Measurements from ENCODE around the gene AUTS2. TPM values are rescaled to one million over a fixed set of nuclear protein-coding genes. Genes with fewer than 3 reads are reported as not detected.

AUTS2 gene
- polyA plus RNA-seq, 3 donors, result 0.08 to 0.35 TPM; not detected in 1

DNA sequence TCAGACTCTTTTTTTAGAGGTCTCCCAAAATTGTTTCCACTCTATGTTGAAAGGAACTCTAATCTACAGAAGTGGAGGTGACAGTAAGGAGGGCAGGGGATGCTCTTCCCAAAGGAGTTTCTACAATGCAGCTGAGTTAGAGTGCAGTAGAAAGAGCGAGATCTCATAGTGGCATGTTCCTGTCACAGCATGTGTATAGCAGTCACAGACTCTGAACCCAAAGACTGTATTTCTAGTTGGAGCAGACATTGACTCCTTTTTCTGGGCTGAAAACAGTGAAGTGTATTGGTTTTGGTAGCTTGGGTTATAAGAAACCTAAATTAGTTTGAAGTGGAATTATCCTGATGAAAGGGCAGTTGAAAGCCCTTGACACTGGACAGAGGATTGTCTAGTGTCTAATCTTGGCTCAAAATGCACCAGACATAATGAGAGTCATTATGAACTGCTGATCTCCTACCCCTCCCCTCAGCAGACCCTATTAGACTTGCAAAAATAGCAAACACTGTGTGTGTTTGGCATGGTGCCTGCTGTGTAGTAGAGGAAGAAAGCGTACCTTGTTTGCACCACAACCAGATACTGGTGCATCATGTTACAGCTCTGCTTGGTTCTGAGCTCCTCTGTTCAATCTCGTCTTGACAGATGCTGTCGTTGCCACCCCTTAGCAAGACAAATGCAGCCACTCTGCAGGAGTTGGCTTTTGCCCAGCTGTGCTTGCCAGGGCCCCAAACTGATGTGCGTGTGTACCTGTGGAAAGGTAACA, 336.0 kb downstream of the AUTS2 start:
- intact Hi-C loops (cut with micrococcal nuclease), result loop anchor here in 1 of 2 donors (10.0 kb wide), 1 partner anchor 1760 kb away; no protein-coding TSS in a partner anchor
- H3K36me3 Mint-ChIP-seq, result no peaks in the 10 kb centered on the region
- no peaks in the 10 kb centered on the region for H3K9me3 ChIP-seq (replicated peaks in 1 of 2; ENCODE audit: control insufficient read depth in 1 of 2, insufficient read depth in 1 of 2, low read length in 2 of 2)
- no peak overlapping the region for H3K4me2 ChIP-seq (replicated peaks; ENCODE audit: extremely low read depth, low read length, poor library complexity, severe bottlenecking)
- no peaks in the 10 kb centered on the region for H3K27me3 ChIP-seq (ENCODE audit: control insufficient read depth in 2 of 2, insufficient read depth in 2 of 2, low read length in 2 of 2)
- no peak overlapping the region for H3K27ac ChIP-seq (ENCODE audit: low read depth in 1 of 2, low read length in 2 of 2)
- H3K4me1 Mint-ChIP-seq, result no peaks in the 10 kb centered on the region
- TF ChIP-seq, protein P1, sequence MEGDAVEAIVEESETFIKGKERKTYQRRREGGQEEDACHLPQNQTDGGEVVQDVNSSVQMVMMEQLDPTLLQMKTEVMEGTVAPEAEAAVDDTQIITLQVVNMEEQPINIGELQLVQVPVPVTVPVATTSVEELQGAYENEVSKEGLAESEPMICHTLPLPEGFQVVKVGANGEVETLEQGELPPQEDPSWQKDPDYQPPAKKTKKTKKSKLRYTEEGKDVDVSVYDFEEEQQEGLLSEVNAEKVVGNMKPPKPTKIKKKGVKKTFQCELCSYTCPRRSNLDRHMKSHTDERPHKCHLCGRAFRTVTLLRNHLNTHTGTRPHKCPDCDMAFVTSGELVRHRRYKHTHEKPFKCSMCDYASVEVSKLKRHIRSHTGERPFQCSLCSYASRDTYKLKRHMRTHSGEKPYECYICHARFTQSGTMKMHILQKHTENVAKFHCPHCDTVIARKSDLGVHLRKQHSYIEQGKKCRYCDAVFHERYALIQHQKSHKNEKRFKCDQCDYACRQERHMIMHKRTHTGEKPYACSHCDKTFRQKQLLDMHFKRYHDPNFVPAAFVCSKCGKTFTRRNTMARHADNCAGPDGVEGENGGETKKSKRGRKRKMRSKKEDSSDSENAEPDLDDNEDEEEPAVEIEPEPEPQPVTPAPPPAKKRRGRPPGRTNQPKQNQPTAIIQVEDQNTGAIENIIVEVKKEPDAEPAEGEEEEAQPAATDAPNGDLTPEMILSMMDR (IDR thresholded peaks at IDR 0.05), result no peak
- no peak for DNase-seq
- H4K20me1 ChIP-seq (ENCODE audit: insufficient read depth, low read length), result no peaks in the 10 kb centered on the region
- no peak overlapping the region for H2AFZ ChIP-seq (ENCODE audit: insufficient read depth, low read depth, low read length, poor library complexity, severe bottlenecking)
- H3K79me2 ChIP-seq (ENCODE audit: insufficient read depth, low read length), result no peaks in the 10 kb centered on the region
- no peaks in the 10 kb centered on the region for H3K36me3 ChIP-seq (replicated peaks in 1 of 2; ENCODE audit: control insufficient read depth in 1 of 2, insufficient read depth in 2 of 2, low read length in 2 of 2)
- no peak overlapping the region for H3K27ac Mint-ChIP-seq
- H3K4me1 ChIP-seq (ENCODE audit: control insufficient read depth in 1 of 2, insufficient read depth in 2 of 2, low read length in 2 of 2), result no peaks in the 10 kb centered on the region
- peaks cover 0 to 2% (median 0%) of the 10 kb centered on the region in 7 donors for H3K9me3 Mint-ChIP-seq
- 94% methylated on average over 4 of the region's 5 CpGs for WGBS (ENCODE audit: insufficient coverage)
- H3K4me3 ChIP-seq (replicated peaks in 1 of 3; ENCODE audit: low read depth in 2 of 3, low read length in 3 of 3), result no peak overlapping the region
- no peak overlapping the region for H3K9ac ChIP-seq (ENCODE audit: insufficient read depth, low read length, poor library complexity, severe bottlenecking)
- peaks cover 0 to 1% (median 0%) of the 10 kb centered on the region in 3 donors for H3K27me3 Mint-ChIP-seq (ENCODE audit: low read depth in 3 of 3)
- H3K4me3 Mint-ChIP-seq, result no peak overlapping the region

DNA sequence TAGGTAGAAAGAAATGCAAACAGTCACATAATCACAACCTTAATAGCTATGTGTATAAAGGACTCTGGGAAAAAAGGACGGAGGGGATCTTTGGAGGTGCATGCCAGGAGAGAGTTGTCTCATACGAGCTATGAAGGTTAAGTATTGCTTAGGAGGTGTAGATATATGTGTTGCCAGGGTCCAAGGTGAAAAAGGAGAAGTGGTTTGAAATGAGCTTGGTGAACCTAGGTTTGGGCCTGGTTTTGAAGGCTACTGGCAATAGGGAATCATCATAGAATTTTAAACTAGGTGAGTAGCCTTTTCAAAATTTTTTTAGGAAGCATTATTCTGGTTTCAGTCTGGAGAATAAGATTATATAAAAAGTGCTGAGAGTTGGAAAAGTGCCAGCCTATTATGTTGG, 336.8 kb downstream of the AUTS2 start:
- intact Hi-C loops (cut with micrococcal nuclease), result loop anchor here in 1 of 2 donors (10.0 kb wide), 1 partner anchor 1760 kb away; no protein-coding TSS in a partner anchor
- no peak overlapping the region for H3K4me3 Mint-ChIP-seq

More for the DNA sequence above, 336.8 kb downstream of the AUTS2 start:
- H3K27me3 ChIP-seq (ENCODE audit: control insufficient read depth in 2 of 2, insufficient read depth in 2 of 2, low read length in 2 of 2), result no peaks in the 10 kb centered on the region
- 57% methylated on average over 2 of the region's 2 CpGs for WGBS (ENCODE audit: insufficient coverage)
- peaks cover 0 to 1% (median 0%) of the 10 kb centered on the region in 3 donors for H3K27me3 Mint-ChIP-seq (ENCODE audit: low read depth in 3 of 3)
- H4K20me1 ChIP-seq (ENCODE audit: insufficient read depth, low read length), result no peaks in the 10 kb centered on the region
- H3K36me3 Mint-ChIP-seq, result no peaks in the 10 kb centered on the region
- no peaks in the 10 kb centered on the region for H3K79me2 ChIP-seq (ENCODE audit: insufficient read depth, low read length)
- no peak overlapping the region for H3K27ac Mint-ChIP-seq
- peaks cover 0 to 2% (median 0%) of the 10 kb centered on the region in 7 donors for H3K9me3 Mint-ChIP-seq
- no peaks in the 10 kb centered on the region for H3K36me3 ChIP-seq (replicated peaks in 1 of 2; ENCODE audit: control insufficient read depth in 1 of 2, insufficient read depth in 2 of 2, low read length in 2 of 2)
- H3K4me2 ChIP-seq (replicated peaks; ENCODE audit: extremely low read depth, low read length, poor library complexity, severe bottlenecking), result no peak overlapping the region
- TF ChIP-seq, protein P1 (IDR thresholded peaks at IDR 0.05), result no peak
- no peak overlapping the region for H3K9ac ChIP-seq (ENCODE audit: insufficient read depth, low read length, poor library complexity, severe bottlenecking)
- no peak overlapping the region for H3K27ac ChIP-seq (ENCODE audit: low read depth in 1 of 2, low read length in 2 of 2)
- DNase-seq, result no peak
- H3K4me1 ChIP-seq (ENCODE audit: control insufficient read depth in 1 of 2, insufficient read depth in 2 of 2, low read length in 2 of 2), result no peaks in the 10 kb centered on the region
- no peak overlapping the region for H2AFZ ChIP-seq (ENCODE audit: insufficient read depth, low read depth, low read length, poor library complexity, severe bottlenecking)
- H3K9me3 ChIP-seq (replicated peaks in 1 of 2; ENCODE audit: control insufficient read depth in 1 of 2, insufficient read depth in 1 of 2, low read length in 2 of 2), result no peaks in the 10 kb centered on the region
- H3K4me3 ChIP-seq (replicated peaks in 1 of 3; ENCODE audit: low read depth in 2 of 3, low read length in 3 of 3), result no peak overlapping the region
- H3K4me1 Mint-ChIP-seq, result no peaks in the 10 kb centered on the region

Measured in CD14-positive monocyte (primary cell).